K562 (cell line): ENCODE data around the gene PIK3CA. TPM values are rescaled to one million over a fixed set of nuclear protein-coding genes. Genes with fewer than 3 reads are reported as not detected.

Experiments used
- ATAC-seq: fragments of 200-7000 bp; cut with Tn5 transposase; 3 replicates; pipeline ENCODE4 v1.9.1; 2020; ENCODE audit warnings: moderate library complexity
- BruUV-seq: library from RNA; stranded (reverse); fragments of 400-500 nt; replicated peaks from 2 replicates; lab custom pipeline; 2021; lab: Mats Ljungman, UMichigan
- CTCF ChIA-PET: fragments of 300-600 bp; formaldehyde crosslinking; extraction: SDS; loops from one replicate; lab custom pipeline; 2021; ENCODE audit warnings: low intra/inter-chr PET ratio; lab: Yijun Ruan, JAX
- POLR2A ChIA-PET: fragments of 300-600, 350-650 bp; sonication (Branson Sonifier 250); formaldehyde crosslinking; extraction: SDS; loops from one replicate; lab custom pipeline; 2021; ENCODE audit warnings: antibody characterized with exemption, inconsistent platforms; lab: Yijun Ruan, JAX
- DNase-seq, 4 experiments: peaks; one replicate each; pipeline versions ENCODE4 v3.0.0 to v3.0.0-alpha.2; 2011 to 2018; ENCODE audit warnings: low spot score in 3 of 4, mixed read lengths in 3 of 4; ENCODE audit errors: extremely low read depth in 1 of 4
- FAIRE-seq: peaks from 2 replicates; lab custom pipeline; 2011; peaks lifted over from hg19 to GRCh38; lab: Jason Lieb, UNC
- H2AFZ ChIP-seq: 2 replicates; pipeline ENCODE4 v1.6.0; 2011; ENCODE audit warnings: low read depth, low read length, control low read depth, inconsistent platforms
- H3K27ac ChIP-seq: fragments of 200-600 bp; 3 replicates; pipeline ENCODE4 v1.8.0; 2011; ENCODE audit warnings: low read depth, mild to moderate bottlenecking, control low read depth, inconsistent platforms, low read length, moderate library complexity, mixed read lengths; ENCODE audit errors: extremely low read depth
- H3K27me3 ChIP-seq, 2 experiments: fragments of 300-600 bp in 1 of 2; 2 replicates in 1 of 2; 3 replicates in 1 of 2; pipeline versions ENCODE4 v1.6.0 to v1.8.0; 2011; ENCODE audit warnings: inconsistent platforms in 2 of 2, low read length in 2 of 2, mild to moderate bottlenecking in 1 of 2, mixed read lengths in 1 of 2, moderate library complexity in 1 of 2; ENCODE audit not compliant: control insufficient read depth in 2 of 2, insufficient read depth in 2 of 2
- H3K36me3 ChIP-seq: fragments of 300-600 bp; 3 replicates; pipeline ENCODE4 v1.8.0; 2011; ENCODE audit warnings: mild to moderate bottlenecking, low read length, inconsistent platforms; ENCODE audit not compliant: control insufficient read depth, insufficient read depth
- H3K4me1 ChIP-seq, 2 experiments: fragments of 200-600 bp in 1 of 2; replicated peaks in 1 of 2; 2 replicates in 1 of 2; 3 replicates in 1 of 2; pipeline versions ENCODE4 v1.5.1 to v1.8.0; 2011; ENCODE audit warnings: inconsistent platforms in 2 of 2, low read length in 2 of 2, mild to moderate bottlenecking in 1 of 2, mixed read lengths in 1 of 2, moderate library complexity in 1 of 2; ENCODE audit not compliant: control insufficient read depth in 2 of 2, insufficient read depth in 2 of 2
- H3K4me2 ChIP-seq: 2 replicates; pipeline ENCODE4 v1.6.1; 2011; ENCODE audit warnings: low read length, control low read depth, inconsistent platforms, mixed read lengths; ENCODE audit not compliant: insufficient read depth
- H3K4me3 ChIP-seq: fragments of 200-600 bp; sonication (generic), shearing (Covaris generic); 2 replicates; pipeline ENCODE4 v1.5.1; 2016; ENCODE audit warnings: control low read depth, inconsistent platforms
- H3K79me2 ChIP-seq: fragments of 200-600 bp; 3 replicates; pipeline ENCODE4 v1.8.0; 2011; ENCODE audit warnings: low read length, inconsistent platforms; ENCODE audit not compliant: control insufficient read depth, insufficient read depth
- H3K9ac ChIP-seq, 2 experiments: 2 replicates each; pipeline versions ENCODE4 v1.6.0 to v1.6.1; 2011; ENCODE audit warnings: low read depth in 2 of 2, low read length in 2 of 2, control low read depth in 1 of 2, inconsistent platforms in 1 of 2, mild to moderate bottlenecking in 1 of 2, mixed read lengths in 1 of 2; ENCODE audit not compliant: insufficient read depth in 1 of 2
- H3K9me1 ChIP-seq: one replicate; pipeline ENCODE4 v1.6.0; 2011; ENCODE audit warnings: inconsistent platforms, mild to moderate bottlenecking, low read length, moderate library complexity; ENCODE audit not compliant: control insufficient read depth, insufficient read depth
- H3K9me3 ChIP-seq: replicated peaks from 2 replicates; pipeline ENCODE4 v1.5.1; 2011; ENCODE audit warnings: low read depth, low read length, inconsistent platforms; ENCODE audit not compliant: control insufficient read depth, insufficient read depth
- H4K20me1 ChIP-seq: replicated peaks from 2 replicates; pipeline ENCODE4 v1.6.1; 2011; ENCODE audit warnings: low read length, inconsistent platforms, mixed read lengths; ENCODE audit not compliant: control insufficient read depth, insufficient read depth
- BRCA1 ChIP-seq, 2 experiments: fragments of 450-650 bp in 1 of 2; sonication (generic) in 1 of 2; formaldehyde crosslinking in 1 of 2; IDR thresholded peaks; 2 replicates each; pipeline versions ENCODE4 v1.5.0 to v1.6.1; 2017 to 2020; ENCODE audit warnings: mild to moderate bottlenecking in 1 of 2, missing genetic modification reagents in 1 of 2
- ZBTB40 ChIP-seq, 2 experiments: fragments of 450-650 bp in 1 of 2; sonication (generic) in 1 of 2; formaldehyde crosslinking in 1 of 2; IDR thresholded peaks; 2 replicates each; pipeline versions ENCODE4 v1.7.1 to v1.9.0; 2016 to 2022; ENCODE audit warnings: inconsistent platforms in 1 of 2, mild to moderate bottlenecking in 1 of 2, missing genetic modification reagents in 1 of 2
- WGBS: fragments of 100-300 bp; shearing (Covaris generic); methylation state at CpG from one replicate; pipeline ENCODE4 v1.1.6; 2016; ENCODE audit warnings: low coverage, mixed read lengths; ENCODE audit not compliant: insufficient coverage; ENCODE audit errors: missing lambda C conversion rate; 5-methylcytosine and 5-hydroxymethylcytosine counted together
- in situ Hi-C: fragments of 300-500 bp; cut with MboI; formaldehyde crosslinking; loops from 4 replicates; pipeline ENCODE4 v1.15.0; 2018; ENCODE audit warnings: inconsistent platforms, mixed read lengths
- intact Hi-C: fragments of 100-400 bp; cut with micrococcal nuclease; formaldehyde crosslinking; loops from 2 replicates; pipeline ENCODE4 v1.14.2; 2022
- polyA plus RNA-seq, 8 experiments: library from polyadenylated mRNA; depleted of rRNA in 4 of 8; stranded (reverse) in 5 of 8; unstranded in 3 of 8; fragments of >200 nt; fragmentation: Nextera tagmentation in 2 of 8; fragmentation: Illumina TruSeq in 1 of 8; extraction: Ambion mirVana in 2 of 8; extraction: Trizol in 1 of 8; gene quantifications; 2 replicates each; pipeline versions ENCODE4 v1.2.1 to v1.2.3, GENCODE V29; 2011 to 2014; ENCODE audit warnings: inconsistent platforms in 1 of 8, missing spikeins in 1 of 8
- total RNA-seq, 7 experiments: library from RNA; depleted of rRNA in 6 of 7; stranded (reverse); fragments of >200 nt in 6 of 7; fragmentation: Illumina TruSeq in 2 of 7; extraction: Trizol in 2 of 7; gene quantifications; 2 replicates each; pipeline versions ENCODE4 v1.2.1 to v1.2.3, GENCODE V29; 2011 to 2021; ENCODE audit warnings: low replicate concordance in 1 of 7

PIK3CA gene
- total and polyA plus RNA-seq, 9 of the 15 experiments (the other 6 are each of a cell fraction or from before 2014, with no cell fraction given): 3.8 to 19.4 (median 10.8) TPM

DNA sequence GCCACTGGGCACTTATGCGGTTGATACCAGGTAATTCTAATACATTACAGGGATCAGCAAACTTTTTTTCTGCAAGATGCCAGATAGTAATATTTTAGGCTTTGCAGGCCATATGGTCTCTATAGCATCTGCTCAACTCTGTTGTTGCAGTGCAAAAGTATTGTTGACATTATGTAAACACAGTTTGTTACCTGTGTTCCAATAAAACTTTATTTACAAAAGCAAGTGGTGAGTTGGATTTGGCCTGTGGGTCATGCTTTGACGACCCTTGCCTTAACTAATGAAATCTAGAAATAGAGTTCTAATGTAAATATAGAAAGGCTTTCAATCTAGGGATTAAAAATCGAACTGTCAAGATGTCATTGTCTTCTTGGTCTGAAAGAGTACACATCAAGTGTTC lies 44.4 kb downstream of the PIK3CA start:
- no peaks in the 10 kb centered on the region for H3K4me1 ChIP-seq
- no peak overlapping the region for H3K4me3 ChIP-seq
- no peaks in the 10 kb centered on the region for H3K36me3 ChIP-seq
- 52% methylated on average over 3 of the region's 3 CpGs for WGBS
- no peak overlapping the region for H3K4me2 ChIP-seq
- peaks cover 26% of the 10 kb centered on the region; the same call in 1 of the 3 replicates for H3K79me2 ChIP-seq
- CTCF ChIA-PET: no interaction called here
- no TSS peak for BruUV-seq
- TF ChIP-seq BRCA1 (IDR thresholded peaks at IDR 0.05): no peak
- TF ChIP-seq BRCA1 (CRISPR knock-in tag; IDR thresholded peaks at IDR 0.05): no peak
- peak; percentile 92 for TF ChIP-seq ZBTB40 (IDR thresholded peaks at IDR 0.05)
- TF ChIP-seq ZBTB40 (CRISPR knock-in tag; IDR thresholded peaks at IDR 0.05): peak; percentile 76
- TF ChIP-seq, all 486 proteins: peak for 1
- no peaks in the 10 kb centered on the region for H3K9me3 ChIP-seq
- no peaks in the 10 kb centered on the region for H4K20me1 ChIP-seq
- no peaks in the 10 kb centered on the region for H3K9me1 ChIP-seq
- ATAC-seq: no peak
- intact Hi-C loops: no loop called here
- no peak overlapping the region for H3K9ac ChIP-seq
- POLR2A ChIA-PET: no interaction called here
- no peak overlapping the region for H2AFZ ChIP-seq
- in situ Hi-C loops: no loop called here
- DNase-seq: no peak
- no peak overlapping the region for H3K27ac ChIP-seq
- FAIRE-seq: no peak
- H3K27me3 ChIP-seq: no peaks in the 10 kb centered on the region
